Activated CD8-positive, alpha-beta memory T cell treated with anti-CD3 and anti-CD28 coated beads for 1 hour (primary cell): ENCODE measurements around the gene TMEM207.

Experiments
- DNase-seq, 2 donors: peaks; one replicate each; pipeline ENCODE4 v3.0.0-alpha.2; 2020; ENCODE audit warnings: low read depth in 1 of 2; ENCODE audit errors: extremely low read depth in 1 of 2

Gene TMEM207

DNA sequence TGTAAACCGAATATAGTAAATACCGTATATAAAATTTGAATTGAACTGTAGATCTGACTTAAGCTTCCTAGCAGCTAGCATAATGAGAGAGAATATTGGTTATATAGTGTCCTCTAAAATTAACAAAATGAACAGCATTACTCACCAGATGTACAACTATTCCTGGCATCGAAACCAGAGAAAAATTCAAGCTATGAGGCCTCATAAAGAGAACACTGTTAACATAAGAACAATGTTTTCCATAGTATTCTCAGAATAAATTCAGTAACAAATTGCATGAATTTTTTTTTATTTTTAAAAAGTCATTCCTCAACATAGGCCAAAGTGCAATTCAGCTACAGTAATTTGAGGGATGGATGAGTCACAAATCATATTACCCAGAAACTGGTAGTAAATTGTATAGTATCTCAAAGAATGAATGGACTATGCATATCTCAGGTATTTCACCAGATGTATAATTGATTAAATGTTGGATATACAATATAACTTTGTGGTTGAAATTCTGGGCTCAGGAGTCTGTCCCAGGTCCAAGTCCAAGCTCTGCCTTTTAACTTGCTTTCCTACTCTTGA, 5.0 kb downstream of the TMEM207 start:
- DNase-seq = no peak

GRCh38 chr3:190444006-190444405, 5.7 kb downstream of the TMEM207 start:
- no peak for DNase-seq

- no peak for DNase-seq
Observed at GRCh38 chr3:190443257-190443656, 6.4 kb downstream of the TMEM207 start.

DNA sequence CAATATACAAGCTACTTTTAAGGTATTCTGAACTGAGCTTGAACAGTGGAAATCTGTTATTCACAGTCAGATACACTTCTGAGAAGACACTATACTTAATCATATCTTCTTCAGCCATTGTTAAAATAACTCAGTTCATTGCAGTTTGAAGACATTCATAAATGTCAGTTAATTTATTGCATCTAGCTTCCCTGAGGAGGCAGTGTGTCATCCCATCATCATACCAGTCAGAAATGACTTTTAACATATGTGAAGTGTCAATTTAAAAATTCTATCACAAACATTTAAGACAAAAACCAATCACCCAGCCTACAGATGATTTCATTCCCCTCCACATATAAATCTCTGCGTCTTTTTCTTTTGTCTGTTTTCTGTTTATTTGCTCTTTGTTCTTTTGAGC, 7.5 kb downstream of the TMEM207 start:
- DNase-seq = no peak

DNA sequence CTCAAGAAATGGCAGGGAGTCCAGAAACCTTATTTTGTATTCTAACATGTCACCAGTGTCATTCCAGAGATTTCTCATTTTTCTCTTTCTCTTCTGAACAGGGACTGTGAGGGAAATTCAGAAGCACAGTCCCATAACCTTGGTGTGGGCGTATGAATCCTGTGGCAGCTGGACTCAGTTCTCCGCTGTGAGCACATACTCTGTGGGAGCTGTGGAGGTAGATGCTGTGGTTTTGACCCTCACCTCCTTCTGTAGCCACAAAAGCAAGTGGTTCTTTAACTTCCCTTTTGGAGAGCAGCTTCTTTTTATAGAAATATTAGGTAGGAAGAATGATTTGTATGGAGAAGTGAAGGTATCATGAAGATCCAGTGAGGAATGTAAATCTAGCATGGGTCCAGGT, 13.4 kb downstream of the TMEM207 start:
- no peak for DNase-seq

GRCh38 chr3:190435618-190436017, 14.1 kb downstream of the TMEM207 start:
- DNase-seq = no peak

GRCh38 chr3:190433626-190434025, 16.1 kb downstream of the TMEM207 start:
- DNase-seq = no peak

DNA sequence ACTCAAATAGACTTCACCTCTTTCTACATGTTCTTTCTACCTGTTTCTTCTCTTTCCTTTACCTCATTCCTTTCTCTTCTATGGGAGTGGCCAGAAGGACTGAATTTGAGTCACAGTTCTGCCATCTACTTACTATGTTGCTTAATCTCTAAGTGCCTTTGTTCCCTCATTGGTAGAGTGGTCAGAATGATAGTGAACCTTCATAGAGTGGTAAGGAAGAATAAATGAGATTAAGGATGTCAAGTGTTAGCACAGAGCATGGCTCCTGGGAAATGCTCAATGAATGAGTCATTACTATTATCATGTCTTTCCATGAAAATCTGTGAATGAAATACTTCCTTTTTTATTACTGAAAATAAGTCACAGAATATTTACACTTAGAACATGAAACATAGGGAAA, 17.5 kb downstream of the TMEM207 start:
- no peak for DNase-seq

- DNase-seq = no peak
Observed at GRCh38 chr3:190430906-190431305, 18.8 kb downstream of the TMEM207 start.

GRCh38 chr3:190429681-190430080, 20.0 kb downstream of the TMEM207 start:
- DNase-seq = no peak

DNA sequence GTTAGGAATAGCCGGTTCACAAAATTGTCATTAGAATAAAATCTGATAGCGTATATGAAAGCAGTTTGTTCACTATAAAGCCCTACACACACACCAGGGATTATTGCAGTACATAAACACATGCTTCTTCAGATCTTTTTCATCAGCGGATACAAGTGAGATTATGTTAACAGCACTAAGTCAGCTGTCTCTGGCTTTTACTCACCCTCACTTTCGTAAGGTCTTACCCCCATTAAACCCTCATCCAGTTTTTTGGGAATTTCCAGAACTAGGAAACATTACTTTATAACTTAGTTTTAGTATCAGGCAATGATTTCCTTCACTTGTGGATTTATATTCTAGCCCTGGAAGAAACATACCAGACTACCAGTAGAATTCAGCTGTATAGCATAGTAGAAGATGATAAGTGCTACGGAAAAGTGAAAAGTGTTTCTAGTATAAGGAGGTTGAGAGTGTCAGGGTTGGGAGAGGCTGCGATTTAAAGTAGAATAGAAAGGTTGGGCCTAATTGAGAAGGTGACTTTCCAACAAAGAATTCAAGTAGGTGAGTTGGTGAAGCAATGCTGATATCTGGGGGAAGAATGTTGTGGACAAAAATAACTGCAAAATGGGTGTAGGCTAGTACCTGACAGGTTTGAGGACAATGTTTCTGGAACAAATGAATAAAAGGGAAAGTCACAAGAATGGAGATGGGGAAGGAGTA, 22.7 kb downstream of the TMEM207 start:
- no peak for DNase-seq

- DNase-seq = no peak
Observed at GRCh38 chr3:190425833-190426232, 23.9 kb downstream of the TMEM207 start.

- DNase-seq = no peak
Observed at GRCh38 chr3:190424478-190425439, 24.9 kb downstream of the TMEM207 start.

DNA sequence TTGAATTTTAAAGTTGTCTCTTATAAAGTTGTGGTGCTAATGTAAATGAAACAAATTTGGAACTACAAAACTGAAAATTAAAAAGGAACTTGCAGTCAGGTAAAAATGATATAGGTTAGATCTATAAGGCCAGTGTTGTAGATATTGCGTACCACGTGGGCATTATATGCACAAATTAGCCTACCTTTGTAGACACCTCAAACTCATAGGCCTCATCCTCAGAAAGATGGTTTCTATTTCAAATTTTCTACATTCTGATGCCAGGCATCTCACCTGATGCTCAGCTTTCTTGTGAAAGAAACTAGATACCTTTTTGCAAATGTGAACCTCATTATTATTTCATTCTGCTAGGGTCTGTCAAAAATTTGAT, 25.6 kb downstream of the TMEM207 start:
- DNase-seq = no peak

- no peak for DNase-seq
Observed at GRCh38 chr3:190414297-190414696, 35.4 kb downstream of the TMEM207 start.

- no peak for DNase-seq
Observed at GRCh38 chr3:190404715-190405114, 45.0 kb downstream of the TMEM207 start.

GRCh38 chr3:190401963-190402362, 47.7 kb downstream of the TMEM207 start:
- DNase-seq = no peak

DNA sequence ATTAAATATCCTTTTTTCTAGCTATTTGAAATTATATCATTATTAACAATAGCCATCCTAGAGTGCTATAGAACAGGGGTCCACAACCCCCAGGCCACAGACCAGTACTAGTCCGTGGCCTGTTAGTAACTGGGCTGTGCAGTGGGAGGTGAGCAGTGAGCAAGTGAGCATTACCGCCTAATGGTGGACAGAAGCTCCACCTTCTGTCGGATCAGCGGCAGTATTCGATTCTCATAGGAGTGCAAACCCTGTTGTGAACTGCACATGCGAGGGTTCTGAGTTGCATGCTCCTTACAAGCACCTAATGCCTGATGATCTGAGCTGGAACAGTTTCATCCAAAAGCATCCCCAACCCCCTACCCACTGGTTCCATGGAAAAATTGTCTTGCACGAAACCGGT, 50.0 kb downstream of the TMEM207 start:
- no peak for DNase-seq

GRCh38 chr3:190397889-190398288, 51.8 kb downstream of the TMEM207 start:
- no peak for DNase-seq

- no peak for DNase-seq
Observed at GRCh38 chr3:190396001-190396400, 53.7 kb downstream of the TMEM207 start.

- no peak for DNase-seq
Observed at GRCh38 chr3:190388703-190389102, 61.0 kb downstream of the TMEM207 start.
